ENCODE data around the gene ACKR1.

GRCh38 chr1:159184201-159184600 lies 20.5 kb upstream of the ACKR1 start:
- TF ChIP-seq CTCF (conservative IDR thresholded peaks at IDR 0.05 in 1 of 2, IDR thresholded peaks at IDR 0.05 in 1 of 2; ENCODE audit: extremely low read depth in 1 of 2, insufficient read depth in 1 of 2, low read depth in 1 of 2, low read length in 2 of 2): no peak
- no peak for TF ChIP-seq EZH2 (IDR thresholded peaks at IDR 0.05; ENCODE audit: borderline replicate concordance, low read length)
